Hematopoietic multipotent progenitor cell treated with erythropoietin and hydrocortisone succinate and interleukin-3 and kit ligand, for 8 days (in vitro differentiated cells): ENCODE data around the gene PXDC1.

Source experiments
- DNase-seq: peaks from one replicate; pipeline ENCODE4 v3.0.0-alpha.2; 2015

The PXDC1 gene, protein sequence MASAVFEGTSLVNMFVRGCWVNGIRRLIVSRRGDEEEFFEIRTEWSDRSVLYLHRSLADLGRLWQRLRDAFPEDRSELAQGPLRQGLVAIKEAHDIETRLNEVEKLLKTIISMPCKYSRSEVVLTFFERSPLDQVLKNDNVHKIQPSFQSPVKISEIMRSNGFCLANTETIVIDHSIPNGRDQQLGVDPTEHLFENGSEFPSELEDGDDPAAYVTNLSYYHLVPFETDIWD

DNA sequence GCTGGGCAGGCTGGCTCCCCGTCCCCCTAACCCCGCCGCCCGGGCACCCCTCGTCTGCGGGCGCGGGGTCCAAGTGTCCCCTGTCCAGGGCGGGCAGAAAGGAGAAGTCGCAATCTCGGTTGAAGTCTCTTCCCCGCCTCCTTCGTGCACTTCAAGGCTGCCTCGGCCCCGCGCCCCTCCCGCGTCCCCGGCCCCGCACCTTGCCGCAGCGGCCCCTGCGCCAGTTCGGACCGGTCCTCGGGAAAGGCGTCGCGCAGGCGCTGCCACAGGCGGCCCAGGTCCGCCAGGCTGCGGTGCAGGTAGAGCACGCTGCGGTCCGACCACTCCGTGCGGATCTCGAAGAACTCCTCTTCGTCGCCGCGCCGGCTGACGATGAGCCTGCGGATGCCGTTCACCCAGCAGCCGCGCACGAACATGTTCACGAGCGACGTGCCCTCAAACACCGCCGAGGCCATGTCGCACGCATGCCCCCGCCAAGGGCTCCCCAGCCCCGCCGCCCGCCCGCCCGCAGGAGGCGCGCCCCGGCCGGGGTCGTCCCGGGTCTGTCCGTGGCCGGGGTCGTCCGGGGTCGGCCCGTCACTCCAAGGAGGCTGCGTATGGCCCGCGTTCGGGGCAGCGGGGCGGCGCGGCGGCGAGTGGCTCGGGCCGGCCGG lies at the start of gene PXDC1:
Gene PXDC1, minus strand, starts transcription at position 637 of the 653 bp plus-strand sequence. Its CDS starts 182 bp downstream, at position 455.
- no peak for DNase-seq

DNA sequence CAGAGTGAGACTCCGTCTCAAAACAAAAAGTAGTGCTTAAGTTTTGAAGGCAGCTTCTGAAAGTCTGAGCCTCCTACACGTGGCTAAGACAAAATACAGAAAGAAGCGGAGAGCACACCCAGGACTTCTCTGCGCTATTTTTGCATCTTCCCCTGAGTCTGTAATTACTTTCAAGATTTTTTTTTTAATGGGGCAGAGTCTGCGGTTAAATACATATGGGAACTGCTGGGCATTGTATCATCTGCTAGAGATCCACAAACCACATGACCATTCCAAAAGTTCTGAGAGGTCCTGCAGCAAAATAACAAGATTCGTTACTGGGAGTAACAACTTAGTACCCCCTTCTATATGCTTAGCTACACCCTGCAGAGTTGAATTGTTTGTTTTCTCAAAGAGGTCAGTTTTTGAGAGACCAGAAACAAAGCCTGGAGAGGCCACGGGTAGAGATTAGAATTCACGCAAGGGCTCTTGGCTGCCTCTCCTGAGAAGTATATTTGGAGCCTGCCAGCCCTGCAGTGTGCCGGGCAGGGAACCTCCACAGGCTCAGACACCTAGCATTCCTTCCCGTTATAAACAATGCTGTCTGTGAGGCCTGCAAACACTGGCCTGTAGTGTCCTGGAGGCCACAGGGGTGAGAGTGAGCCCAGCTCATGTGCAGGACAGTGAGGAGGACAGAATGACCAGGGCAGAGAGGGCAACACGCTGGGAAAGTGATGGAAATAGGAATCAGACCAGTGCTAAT lies 49.5 kb upstream of the PXDC1 start:
- no peak for DNase-seq

DNA sequence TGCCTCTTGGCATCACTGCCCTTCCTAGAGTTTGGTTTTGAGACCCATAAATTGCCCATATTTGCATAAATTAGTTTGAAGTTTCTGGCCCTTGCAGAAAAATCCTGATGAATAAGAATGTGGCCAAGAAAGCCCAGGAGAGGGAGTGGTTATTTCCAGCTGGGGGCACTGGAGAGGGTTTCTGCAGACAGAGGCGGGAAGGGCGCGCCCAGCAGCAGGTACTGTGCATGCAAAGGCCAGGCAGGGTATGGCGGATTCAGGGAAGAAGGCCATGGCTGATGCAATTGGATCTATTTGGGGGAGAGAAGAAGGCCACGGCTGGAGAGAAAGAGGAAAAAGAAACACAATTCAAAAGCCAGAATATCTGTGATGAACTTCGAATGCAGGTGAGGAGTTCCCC lies 48.2 kb upstream of the PXDC1 start:
- no peak for DNase-seq

DNA sequence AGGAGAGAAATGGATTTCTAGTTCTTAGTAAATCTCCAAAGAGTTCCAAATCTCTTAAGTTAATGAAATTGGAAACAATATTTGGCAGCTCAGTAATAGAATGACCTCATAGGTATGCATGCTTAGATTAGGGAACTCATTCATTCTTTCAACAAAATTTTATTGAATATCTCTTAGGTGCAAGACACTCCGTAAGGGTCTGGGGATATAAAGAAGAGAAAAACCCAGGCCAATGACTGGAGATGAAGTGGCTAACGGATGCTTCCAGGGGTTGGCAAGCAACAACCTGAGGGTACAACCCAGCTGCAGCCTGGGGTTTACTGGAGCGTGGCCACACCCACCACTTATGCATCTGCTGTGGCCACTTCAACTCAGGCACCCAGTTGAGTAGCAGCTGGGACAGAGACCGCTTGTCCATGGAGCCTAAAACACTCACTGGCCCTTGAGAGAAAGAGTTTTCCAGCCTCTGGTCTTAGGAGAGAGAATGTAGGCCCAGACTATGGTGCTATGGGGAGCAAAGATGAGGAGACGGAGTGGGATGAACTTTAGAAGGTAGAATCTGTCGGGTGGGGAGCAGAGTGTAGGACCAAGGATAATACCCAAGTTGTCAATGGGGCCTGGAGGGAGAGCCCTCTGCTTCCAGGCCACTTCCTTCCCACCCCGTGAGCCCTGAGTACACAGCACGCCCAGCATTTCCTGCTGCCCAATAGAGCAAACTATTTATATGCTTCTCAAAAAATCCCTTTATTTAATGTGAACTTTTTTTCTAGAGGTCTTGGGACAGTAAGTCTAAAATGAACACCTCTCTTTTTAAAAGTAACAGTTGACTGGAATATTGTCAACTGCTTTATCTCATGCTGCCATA lies 46.8 kb upstream of the PXDC1 start:
- no peak for DNase-seq

DNA sequence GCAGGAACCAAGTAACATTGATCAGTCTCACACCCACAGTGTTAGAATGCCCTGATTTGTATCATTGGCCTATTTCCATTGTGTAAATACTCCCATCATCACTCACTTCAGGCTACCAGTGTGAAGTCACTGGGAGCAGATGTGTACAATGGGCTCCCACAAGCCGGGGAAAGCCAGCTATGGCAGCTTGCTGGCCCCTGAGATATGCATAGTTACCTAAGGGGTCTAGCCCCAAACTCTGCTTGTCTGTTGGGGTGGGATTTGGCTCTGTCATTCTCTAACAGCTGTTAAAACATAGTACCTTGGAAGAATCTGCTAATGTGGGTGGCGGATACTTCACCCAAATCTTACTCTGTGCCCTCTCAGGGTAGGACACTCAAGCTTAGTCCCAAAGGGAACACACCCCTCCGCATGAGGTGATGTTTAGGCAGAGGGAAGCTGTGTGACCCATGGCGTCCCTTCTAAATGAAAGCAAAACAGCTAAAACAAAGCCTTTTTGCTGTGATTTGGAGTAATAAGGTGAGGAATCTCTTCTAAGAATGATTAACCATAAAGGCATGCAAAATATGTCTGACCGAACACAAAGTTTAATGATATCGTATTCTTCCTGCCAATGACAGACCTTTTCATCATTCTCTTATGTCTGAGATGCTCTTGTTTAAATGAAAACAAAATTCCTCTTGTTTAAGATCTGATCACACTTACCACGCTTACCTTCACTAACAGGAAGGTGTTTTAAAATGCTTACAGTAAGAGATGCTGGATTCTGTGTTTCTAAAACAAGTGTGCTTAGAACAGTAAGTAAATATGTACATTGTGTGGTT lies 45.9 kb upstream of the PXDC1 start:
- DNase-seq, result no peak

DNA sequence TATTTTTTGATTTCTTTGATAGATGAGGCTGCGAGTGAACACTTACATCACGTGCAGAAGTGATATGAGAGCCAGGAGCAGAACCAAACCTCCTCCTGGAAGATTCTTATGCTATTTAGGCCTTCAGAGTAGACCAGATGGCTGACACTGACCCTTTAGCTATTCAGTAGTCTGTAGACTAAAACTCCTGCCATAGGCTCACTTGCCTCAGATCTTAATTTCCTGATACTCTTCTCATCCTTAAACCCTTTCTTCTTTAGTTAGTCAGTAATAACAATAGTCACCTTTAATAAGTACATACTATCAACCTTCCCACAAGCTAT lies 45.2 kb upstream of the PXDC1 start:
- DNase-seq, result no peak

DNA sequence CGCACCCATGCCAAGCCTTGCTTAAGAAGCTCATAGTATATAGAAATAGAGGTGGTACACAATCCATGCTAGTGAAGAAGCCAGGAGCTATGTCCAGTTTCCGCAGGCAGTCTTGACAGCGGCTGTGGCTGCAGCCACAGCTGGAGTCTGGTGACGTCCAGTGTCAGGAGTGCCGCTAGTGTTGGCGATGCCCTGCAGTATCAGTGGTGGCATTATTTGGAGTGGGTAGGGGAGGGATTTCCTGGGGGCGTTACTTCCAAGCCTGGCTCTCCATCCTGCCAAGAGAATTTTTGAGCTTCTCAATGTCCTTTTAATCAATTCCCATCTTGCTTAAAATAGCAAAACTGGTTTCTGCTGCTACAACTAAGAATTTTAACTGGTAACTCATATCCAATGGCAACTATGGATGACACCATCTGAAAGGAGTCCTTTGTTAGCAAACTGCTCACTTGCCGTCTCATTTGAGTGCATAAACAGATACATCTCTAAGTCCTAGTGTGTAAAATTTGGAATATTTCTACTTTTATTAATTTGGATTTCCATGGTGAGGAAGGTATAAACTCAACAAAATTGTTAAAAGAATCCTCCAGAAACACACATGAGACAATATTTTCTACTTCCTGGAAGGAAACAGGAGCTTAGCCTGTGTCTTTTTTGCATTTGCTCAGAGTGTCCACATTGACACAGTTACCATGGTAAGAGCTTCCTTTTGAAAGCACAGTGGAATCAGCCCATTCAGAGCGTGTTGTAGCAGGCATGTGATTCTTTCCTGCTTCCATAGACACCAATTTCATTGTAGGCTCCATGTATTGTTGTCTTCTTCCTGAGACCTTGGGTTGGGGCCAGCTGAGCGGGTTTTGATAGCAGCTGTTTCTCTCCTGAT lies 44.6 kb upstream of the PXDC1 start:
- DNase-seq, result no peak

DNA sequence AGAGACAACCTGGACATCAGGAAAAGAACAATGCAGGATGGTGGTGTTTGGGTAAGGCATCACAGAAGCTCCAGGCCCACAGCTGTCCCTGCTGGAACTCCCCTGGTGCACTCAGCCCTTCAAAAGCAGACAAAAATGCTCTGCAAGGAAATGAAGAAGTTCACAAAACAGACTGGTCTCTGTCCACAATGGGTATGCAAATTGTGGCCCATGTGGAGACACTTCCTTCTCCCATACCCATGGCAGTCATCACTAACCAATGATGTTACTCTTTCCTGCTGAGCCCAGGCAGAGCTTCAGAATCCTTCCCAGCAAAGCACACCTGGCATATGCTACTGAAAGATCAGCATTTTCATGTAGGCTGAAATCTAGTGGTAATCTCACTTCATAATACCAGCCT lies 42.6 kb upstream of the PXDC1 start:
- no peak for DNase-seq

DNA sequence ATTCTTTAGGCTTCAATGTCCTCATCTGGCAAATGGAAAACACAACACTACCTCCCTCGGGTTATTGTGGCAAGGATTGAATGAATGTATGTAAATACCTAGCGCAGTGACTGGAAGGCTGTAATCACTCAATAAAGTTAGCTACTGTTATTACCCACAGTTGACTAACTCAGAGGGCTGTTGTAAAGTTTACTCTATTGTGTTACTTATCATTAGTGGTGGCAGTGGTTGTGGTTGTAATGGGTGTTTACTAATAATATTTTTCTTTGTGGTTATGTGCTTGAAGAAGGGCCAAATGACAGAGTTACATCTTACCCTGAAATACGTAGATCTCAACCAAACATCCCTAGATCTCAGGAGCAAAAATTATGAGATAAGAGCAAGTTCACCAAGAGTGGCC lies 42.0 kb upstream of the PXDC1 start:
- no peak for DNase-seq

DNA sequence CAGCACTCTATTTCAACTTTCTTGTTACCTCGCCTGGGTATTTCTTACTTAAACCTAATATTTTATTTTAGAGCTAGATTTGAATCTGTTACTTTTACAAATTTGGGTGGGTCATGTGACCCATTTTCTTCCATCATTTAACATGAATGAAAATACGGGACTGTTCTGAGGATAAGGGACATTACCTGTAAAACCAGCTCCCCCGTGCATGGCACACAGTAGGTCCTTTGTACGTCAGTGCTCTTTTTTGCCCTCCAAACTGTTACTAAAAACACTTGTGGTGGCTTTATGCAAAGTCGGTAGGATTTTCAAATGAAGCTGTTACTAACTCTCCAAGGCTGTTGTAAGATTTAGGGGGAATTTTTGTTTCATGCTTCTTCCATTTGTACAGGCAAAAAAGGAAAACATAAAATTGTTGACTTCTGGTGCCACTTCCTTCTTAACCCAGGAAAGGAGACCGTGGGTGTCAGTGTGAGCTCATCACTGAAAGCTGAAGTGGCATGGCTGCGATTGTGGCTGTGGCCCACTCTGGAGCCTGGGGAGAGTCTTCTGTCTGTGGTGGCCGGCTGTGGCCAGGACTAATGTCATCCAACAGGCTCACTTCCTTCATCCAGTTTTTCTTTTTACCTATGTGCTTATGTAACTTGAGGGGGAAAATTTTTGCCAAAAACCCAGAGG lies 40.2 kb upstream of the PXDC1 start:
- DNase-seq, result no peak

DNA sequence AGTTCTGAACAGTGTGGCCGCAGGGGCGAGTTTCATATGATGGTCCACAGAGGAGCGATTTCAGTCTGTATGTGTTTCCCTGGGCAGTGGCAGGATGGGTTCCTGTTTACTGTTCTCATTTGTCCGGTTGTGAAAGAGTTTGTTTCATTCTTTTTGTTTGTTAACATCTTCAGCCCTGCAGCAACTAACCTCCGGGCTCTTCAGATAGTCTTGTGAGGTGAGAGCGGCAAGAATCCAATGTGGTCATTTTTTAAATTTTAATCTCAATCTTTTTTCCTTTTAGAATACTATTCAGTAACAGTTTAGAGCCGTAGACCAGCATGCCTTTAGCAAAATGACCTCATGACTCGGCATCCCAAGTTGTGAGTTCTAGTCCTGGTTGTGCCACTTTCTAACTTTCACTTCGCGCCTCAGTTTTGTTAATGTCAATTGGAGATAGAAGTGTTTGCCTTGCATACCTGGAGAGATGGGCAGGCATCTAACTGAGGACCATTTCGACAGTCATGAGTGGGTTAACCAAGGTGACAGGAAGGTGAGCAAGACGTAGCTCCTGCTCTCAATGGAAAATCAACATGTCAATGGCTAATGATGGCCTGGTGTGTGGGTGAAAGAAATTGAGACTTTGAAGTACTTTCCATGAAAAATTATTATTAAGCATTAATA lies 38.5 kb upstream of the PXDC1 start:
- DNase-seq, result no peak

DNA sequence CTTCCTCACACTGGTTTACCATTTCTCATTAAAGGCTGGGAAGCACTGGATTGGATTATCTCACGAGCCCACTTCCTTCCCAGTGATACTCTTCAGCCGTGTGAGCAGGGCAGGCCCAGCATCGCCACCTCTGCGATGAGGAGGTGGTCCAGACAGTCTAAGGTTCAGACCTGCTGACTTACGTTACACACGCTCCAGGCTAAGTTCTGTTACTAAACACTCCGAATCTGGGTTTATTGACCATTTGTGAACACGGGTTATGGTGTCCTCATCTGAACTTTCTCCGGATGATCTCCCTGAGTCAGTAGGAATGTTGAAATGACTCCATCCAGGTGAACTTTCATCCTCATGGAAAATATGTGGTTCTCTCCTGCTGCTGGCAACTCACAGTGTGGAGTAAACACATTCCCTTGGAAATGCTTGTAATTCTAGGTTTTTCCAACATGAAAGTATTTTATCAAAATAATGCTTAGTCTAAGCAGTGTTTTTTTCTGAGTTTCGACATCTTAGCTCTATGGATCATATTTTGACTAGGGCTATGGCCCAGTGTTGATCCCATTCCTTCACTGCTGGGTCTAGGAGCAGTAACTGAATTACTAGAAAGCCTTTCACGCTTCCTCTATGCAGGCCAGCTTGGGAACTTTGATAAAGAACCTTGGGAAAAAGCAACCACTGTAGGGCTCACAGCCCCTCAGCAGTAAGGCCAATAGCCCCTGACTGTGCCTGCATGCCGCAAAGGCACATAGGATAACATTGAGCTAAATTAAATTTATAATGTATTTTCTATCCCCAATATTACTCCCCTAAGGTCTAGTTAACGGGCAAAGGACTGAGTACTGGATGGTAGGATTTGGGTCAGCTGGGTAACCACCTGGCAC lies 37.7 kb upstream of the PXDC1 start:
- no peak for DNase-seq

DNA sequence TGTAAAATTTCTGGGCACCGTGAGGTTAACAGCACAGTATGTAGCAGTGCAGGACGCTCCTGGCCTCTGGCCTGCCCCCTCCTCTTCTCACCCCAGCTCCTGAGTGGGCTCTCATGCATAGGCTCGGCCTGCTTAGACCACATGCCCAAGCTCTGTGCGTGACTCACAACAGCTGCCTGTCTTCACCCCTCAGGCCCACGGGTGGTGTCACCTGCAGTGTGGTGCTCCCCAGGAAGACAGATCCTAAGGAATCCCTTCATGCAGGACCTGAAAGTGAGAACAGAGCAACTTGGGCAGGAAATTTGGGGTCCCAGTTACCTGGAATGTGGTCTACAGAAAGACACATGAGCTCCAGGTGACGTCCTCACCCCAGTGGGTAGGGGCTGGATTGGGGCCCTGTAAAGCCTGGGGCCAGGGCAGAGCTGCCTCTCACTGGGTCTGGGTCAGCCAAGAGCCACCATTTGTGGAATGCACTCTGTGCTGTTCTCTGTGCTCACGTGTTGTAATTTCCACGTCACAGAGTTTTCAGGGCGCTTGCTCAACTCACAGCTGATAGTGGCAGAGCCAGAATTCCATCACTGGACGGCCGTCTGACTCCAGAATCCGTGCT lies 37.0 kb upstream of the PXDC1 start:
- no peak for DNase-seq

DNA sequence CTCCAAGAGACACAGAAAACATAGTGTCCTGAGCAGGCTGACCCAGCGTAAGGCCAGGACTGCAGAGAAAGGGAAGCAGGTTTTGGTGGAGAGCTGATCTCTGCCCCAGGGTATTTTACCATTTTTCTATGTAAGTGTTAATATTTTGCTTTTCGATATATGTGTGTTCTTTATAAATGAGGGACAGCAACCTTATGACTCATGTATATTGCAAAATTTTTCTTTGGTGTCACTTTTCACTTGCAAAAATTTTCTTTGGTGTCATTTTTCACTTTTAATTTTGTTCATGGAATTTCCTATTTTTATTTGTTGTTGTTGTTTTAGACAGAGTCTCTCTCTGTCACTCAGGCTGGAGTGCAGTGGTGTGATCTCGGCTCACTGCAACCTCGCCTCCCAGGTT lies 34.6 kb upstream of the PXDC1 start:
- DNase-seq, result no peak

DNA sequence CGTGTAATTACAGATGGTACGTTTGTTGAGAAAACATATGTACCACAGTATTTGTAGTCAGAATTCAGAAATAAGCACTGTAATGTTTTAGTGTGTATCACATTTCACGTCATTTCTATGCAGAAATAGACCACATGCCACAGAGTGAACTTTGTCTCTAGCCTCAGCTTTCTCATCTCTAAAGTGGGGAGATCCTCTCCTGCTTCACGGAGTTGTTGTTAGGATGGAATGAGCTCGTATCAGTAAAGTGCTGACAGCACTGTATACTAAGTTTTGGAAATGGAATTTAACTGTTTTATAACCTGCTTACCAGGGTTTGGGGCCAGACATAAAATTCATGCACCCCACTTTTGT lies 34.2 kb upstream of the PXDC1 start:
- no peak for DNase-seq

DNA sequence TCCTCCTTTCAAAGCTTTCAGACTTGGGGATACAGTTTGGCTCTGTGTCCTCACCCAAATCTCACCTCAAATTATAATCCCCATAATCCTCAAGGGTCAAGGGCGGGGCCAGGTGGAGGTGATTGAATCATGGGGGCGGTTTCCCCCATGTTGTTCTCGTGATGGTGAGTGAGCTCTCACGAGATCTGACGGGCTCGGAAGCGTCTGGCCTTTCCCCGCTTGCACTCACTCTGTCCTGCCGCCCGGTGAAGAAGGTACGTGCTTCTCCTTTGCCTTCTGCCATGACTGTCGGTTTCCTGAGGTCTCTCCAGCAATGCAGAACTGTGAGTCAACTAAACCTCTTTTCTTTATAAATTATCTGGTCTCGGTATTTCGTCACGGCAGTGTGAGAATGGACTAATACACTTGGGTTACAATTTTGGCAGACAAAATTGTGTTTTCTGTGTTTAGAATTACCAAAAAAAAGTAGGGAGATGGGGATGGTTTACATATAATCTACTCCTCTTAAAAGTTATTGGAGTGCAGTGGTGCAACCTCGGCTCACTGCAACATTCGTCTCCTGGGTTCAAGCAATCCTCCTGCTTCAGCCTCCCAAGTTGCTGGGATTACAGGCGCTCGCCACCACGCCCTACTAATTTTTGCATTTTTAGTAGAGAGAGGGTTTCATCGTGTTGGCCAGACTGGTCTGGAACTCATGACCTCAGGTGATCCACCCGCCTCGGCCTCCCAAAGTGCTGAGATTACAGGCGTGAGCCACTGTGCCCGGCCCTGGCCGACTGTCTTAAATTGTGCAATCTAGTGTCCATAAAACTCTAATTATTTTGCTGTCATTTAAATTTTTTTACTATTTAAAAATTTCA lies 33.6 kb upstream of the PXDC1 start:
- DNase-seq, result no peak

DNA sequence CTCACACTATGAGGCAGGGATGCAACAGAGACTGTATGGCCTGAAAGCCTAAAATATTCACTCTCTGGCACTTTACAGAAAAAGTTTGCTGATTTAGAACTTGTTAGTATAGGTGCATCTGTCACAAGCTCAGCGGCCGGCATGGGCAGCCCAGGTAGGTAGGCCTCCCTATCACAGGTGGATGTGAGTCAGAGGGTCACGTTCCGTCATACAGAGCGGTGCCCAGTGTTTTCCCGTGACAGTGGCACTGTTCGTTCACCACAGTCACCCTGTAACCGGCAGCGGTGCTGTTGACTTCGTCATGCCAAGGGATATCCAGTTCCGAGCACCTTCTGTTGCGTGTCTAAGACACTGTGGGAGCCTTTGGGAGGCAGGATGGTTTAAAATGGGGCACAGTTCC lies 32.9 kb upstream of the PXDC1 start:
- no peak for DNase-seq
